OCI-LY1 (cell line): ENCODE results near the gene RBBP4.
"Not testable (repeated sequence)": the region's sequence is repeated elsewhere in the genome, so short reads cannot be mapped to it uniquely, and the experiment has no call there.

Source experiments
- H2AFZ ChIP-seq: fragments of 200-600 bp; sonication (generic), shearing (Covaris generic); 2 replicates; pipeline ENCODE4 v1.6.0; 2014; ENCODE audit warnings: antibody characterized with exemption, mild to moderate bottlenecking, low read length
- H3F3A ChIP-seq: fragments of 200-600 bp; sonication (generic), shearing (Covaris generic); 2 replicates; pipeline ENCODE4 v1.6.0; 2014; ENCODE audit warnings: mild to moderate bottlenecking, antibody characterized with exemption, low read length, moderate library complexity; ENCODE audit not compliant: insufficient read depth
- H3K27ac ChIP-seq: fragments of 200-600 bp; sonication (generic); 2 replicates; pipeline ENCODE4 v1.5.1; 2014; ENCODE audit warnings: low read length, mixed run types, mild to moderate bottlenecking, low read depth; ENCODE audit not compliant: poor library complexity, severe bottlenecking
- H3K27me3 ChIP-seq: fragments of 200-600 bp; sonication (generic); 2 replicates; pipeline ENCODE4 v1.6.0; 2014; ENCODE audit warnings: antibody characterized with exemption, mild to moderate bottlenecking, low read length, moderate library complexity; ENCODE audit not compliant: insufficient read depth
- H3K36me3 ChIP-seq: fragments of 200-600 bp; sonication (generic); 2 replicates; pipeline ENCODE4 v1.6.1; 2014; ENCODE audit warnings: mild to moderate bottlenecking, antibody characterized with exemption, low read length, moderate library complexity, mixed read lengths; ENCODE audit not compliant: insufficient read depth
- H3K4me1 ChIP-seq: fragments of 200-600 bp; sonication (generic); 2 replicates; pipeline ENCODE4 v1.5.1; 2014; ENCODE audit warnings: mild to moderate bottlenecking, low read length, moderate library complexity; ENCODE audit not compliant: insufficient read depth, severe bottlenecking
- H3K4me2 ChIP-seq: fragments of 200-600 bp; sonication (generic), shearing (Covaris generic); 2 replicates; pipeline ENCODE4 v1.6.1; 2014; ENCODE audit warnings: low read length
- H3K4me3 ChIP-seq: fragments of 200-600 bp; sonication (generic); 2 replicates; pipeline ENCODE4 v1.5.1; 2014; ENCODE audit warnings: low read length, low read depth, mild to moderate bottlenecking, mixed read lengths; ENCODE audit not compliant: poor library complexity, severe bottlenecking
- H3K79me2 ChIP-seq: fragments of 200-600 bp; shearing (Covaris generic); 2 replicates; pipeline ENCODE4 v1.6.1; 2016; ENCODE audit warnings: mixed run types, low read length, mixed read lengths; ENCODE audit not compliant: insufficient read depth
- H3K9ac ChIP-seq: fragments of 200-600 bp; sonication (generic), shearing (Covaris generic); 2 replicates; pipeline ENCODE4 v1.6.1; 2014; ENCODE audit warnings: mild to moderate bottlenecking, low read length, mixed read lengths
- H3K9me2 ChIP-seq: fragments of 200-600 bp; sonication (generic), shearing (Covaris generic); 2 replicates; pipeline ENCODE4 v1.6.1; 2014; ENCODE audit warnings: low read depth, mild to moderate bottlenecking, low read length, mixed read lengths
- H3K9me3 ChIP-seq: fragments of 200-600 bp; shearing (Covaris generic); 2 replicates; pipeline ENCODE4 v1.6.1; 2014; ENCODE audit warnings: low read length, mixed read lengths
- H4K20me1 ChIP-seq: fragments of 200-600 bp; sonication (generic), shearing (Covaris generic); 2 replicates; pipeline ENCODE4 v1.6.0; 2016; ENCODE audit warnings: mild to moderate bottlenecking, low read length; ENCODE audit not compliant: insufficient read depth
- CTCF ChIP-seq: fragments of 200-600 bp; sonication (generic), shearing (Covaris generic); IDR thresholded peaks from 2 replicates; pipeline ENCODE4 v1.5.1; 2017; ENCODE audit warnings: mild to moderate bottlenecking, antibody characterized with exemption, low read length, moderate library complexity, mixed read lengths
- EZH2 ChIP-seq: fragments of 200-600 bp; sonication (generic), shearing (Covaris generic); IDR thresholded peaks from 2 replicates; pipeline ENCODE4 v1.8.0; 2017; ENCODE audit warnings: borderline replicate concordance, mixed run types, mild to moderate bottlenecking, antibody characterized with exemption, low read length, moderate library complexity, mixed read lengths

The RBBP4 gene

GRCh38 chr1:32626176-32626575 is 24.8 kb upstream of the RBBP4 start:
- Histone ChIP-seq H3K4me2 (no peak overlapping the region), H3K27me3 (no peaks in the 10 kb centered on the region), H3K36me3 (peaks cover 32% of the 10 kb centered on the region)

GRCh38 chr1:32627596-32628162 is 23.3 kb upstream of the RBBP4 start:
- Histone ChIP-seq H4K20me1 (no peaks in the 10 kb centered on the region), H2AFZ (no peak overlapping the region), H3K4me3 (no peak overlapping the region), H3K9ac (no peak overlapping the region), H3K36me3 (peaks cover 29% of the 10 kb centered on the region), H3K79me2 (no peaks in the 10 kb centered on the region), H3K27ac (peak overlapping the region; percentile 74), H3K4me1 (peaks cover 19% of the 10 kb centered on the region), H3K9me3 (no peaks in the 10 kb centered on the region), H3K4me2 (peak overlapping the region; percentile 28), H3K9me2 (no peaks in the 10 kb centered on the region), H3K27me3 (no peaks in the 10 kb centered on the region), H3F3A (no peaks in the 10 kb centered on the region)
- TF ChIP-seq EZH2 = no peak
- TF ChIP-seq CTCF = no peak

More at GRCh38 chr1:32626176-32626575, 24.8 kb upstream of the RBBP4 start:
- no peaks in the 10 kb centered on the region for H3K79me2 ChIP-seq
- no peaks in the 10 kb centered on the region for H3F3A ChIP-seq
- no peak overlapping the region for H3K9ac ChIP-seq
- H4K20me1 ChIP-seq = no peaks in the 10 kb centered on the region
- H3K4me3 ChIP-seq = no peak overlapping the region
- H3K9me3 ChIP-seq = no peaks in the 10 kb centered on the region
- no peak for TF ChIP-seq EZH2
- TF ChIP-seq CTCF = no peak
- H3K4me1 ChIP-seq = peaks cover 19% of the 10 kb centered on the region
- H3K27ac ChIP-seq = no peak overlapping the region
- H2AFZ ChIP-seq = no peak overlapping the region
- H3K9me2 ChIP-seq = no peaks in the 10 kb centered on the region

DNA sequence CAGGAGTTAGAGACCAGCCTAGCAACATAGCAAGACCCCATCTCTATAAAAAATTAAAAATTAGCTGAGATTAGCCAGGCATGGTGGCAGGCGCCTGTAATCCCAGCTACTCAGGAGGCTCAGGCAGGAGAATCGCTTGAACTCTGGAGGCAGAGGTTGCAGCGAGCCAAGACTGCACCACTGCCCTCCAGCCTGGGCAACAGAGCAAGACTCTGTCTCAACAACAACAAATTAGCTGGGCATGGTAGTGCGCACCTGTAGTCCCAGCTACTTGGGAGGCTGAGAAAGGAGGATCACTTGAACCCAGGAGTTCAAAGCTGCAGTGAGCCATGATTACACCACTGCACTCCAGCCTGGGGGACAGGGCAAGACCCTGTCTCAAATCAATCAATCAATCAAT is 20.8 kb upstream of the RBBP4 start:
- H3K27me3 ChIP-seq, H3K79me2 ChIP-seq: not testable (repeated sequence)

GRCh38 chr1:32632829-32633228 is 18.2 kb upstream of the RBBP4 start:
- TF ChIP-seq CTCF (no peak), EZH2 (no peak)
- H3K27me3 ChIP-seq = no peaks in the 10 kb centered on the region
- H3K9me2 ChIP-seq = no peaks in the 10 kb centered on the region
- no peaks in the 10 kb centered on the region for H3K9me3 ChIP-seq
- H3F3A ChIP-seq = peaks cover 4% of the 10 kb centered on the region; the same call in 1 of the 2 replicates
- H3K4me2 ChIP-seq = no peak overlapping the region
- H3K9ac ChIP-seq = no peak overlapping the region
- peaks cover 6% of the 10 kb centered on the region; the same call in 1 of the 2 replicates for H3K79me2 ChIP-seq
- peak overlapping the region; percentile 11 for H3K27ac ChIP-seq
- H2AFZ ChIP-seq = no peak overlapping the region
- H4K20me1 ChIP-seq = no peaks in the 10 kb centered on the region
- no peak overlapping the region for H3K4me3 ChIP-seq
- H3K4me1 ChIP-seq = peaks cover 9% of the 10 kb centered on the region
- H3K36me3 ChIP-seq = peaks cover 33% of the 10 kb centered on the region

More for the DNA sequence above, 20.8 kb upstream of the RBBP4 start:
- Histone ChIP-seq H3K4me1 (peaks cover 19% of the 10 kb centered on the region), H3K36me3 (peaks cover 42% of the 10 kb centered on the region)
- H3F3A ChIP-seq, H3K9me2 ChIP-seq, H3K27ac ChIP-seq, H3K4me3 ChIP-seq, H4K20me1 ChIP-seq, H3K9me3 ChIP-seq, H3K9ac ChIP-seq, H3K4me2 ChIP-seq, H2AFZ ChIP-seq: not testable (repeated sequence)
